Fibroblast of peridontal ligament (primary cell): ENCODE measurements around the gene C1QL2.

Experiments
- DNase-seq: peaks from one replicate; pipeline ENCODE4 v3.0.0-alpha.2; 2010; ENCODE audit errors: extremely low read depth

C1QL2 gene

GRCh38 chr2:119158563-119159347, at the start of gene C1QL2:
TSS of gene C1QL2 (minus strand) at chr2:119158751. CDS start at chr2:119158269, 482 bp downstream.
- no peak for DNase-seq

- DNase-seq = no peak
Measured at GRCh38 chr2:119207447-119207846, 48.9 kb upstream of the C1QL2 start.

DNA sequence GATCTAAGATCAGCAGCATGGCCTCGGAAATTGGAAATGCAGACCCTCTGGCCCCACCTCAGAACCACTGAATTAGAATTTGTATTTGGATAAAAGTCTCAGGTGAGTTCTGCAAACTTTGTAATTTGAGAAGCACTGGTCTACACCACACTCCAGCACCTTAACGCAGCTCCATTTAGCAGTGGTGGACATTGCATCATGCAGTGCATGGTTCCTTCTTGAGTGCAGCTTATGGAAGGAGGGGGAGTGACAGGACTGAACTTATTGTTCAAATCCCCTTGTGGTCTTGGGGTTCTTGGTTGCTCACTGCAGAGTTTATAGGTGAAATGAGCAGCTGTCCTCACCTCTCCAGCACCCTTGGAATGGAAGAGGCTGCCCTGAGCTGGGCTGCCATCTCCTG, 47.6 kb upstream of the C1QL2 start:
- no peak for DNase-seq

DNA sequence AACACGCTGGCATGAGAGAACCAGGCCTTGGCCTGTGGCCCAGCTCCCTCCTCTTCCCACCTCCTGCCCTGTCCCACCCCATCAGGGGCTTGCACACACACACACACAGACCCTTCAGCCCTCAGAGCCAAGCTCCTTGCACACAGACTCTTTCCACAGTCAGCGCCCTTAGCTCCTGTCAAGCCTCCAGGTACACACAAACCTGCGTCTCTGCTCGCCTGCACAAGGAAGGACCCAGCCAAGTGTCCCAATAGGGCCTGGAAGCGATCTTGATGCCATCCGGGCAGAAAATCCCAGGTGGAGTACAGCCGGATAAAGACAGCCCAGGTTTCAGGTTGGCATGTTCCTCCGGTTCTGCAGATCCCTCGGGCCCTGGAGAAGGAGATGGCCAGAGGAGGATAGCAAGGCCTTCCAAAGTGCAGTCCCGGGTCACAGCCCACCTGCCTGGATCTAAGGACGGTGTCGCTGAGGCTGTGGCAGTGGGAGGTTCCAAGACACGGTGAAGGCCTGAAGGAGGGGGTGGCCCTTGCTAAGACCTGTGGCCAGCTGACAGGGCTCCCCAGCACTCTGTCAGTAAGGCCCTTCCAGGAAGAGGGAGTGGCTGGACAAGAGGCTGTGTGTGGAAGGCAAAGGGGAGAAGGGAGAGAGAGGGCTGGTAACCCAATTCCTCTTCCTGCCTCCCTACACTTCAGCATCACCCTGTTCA, 46.6 kb upstream of the C1QL2 start:
- no peak for DNase-seq

- DNase-seq = no peak
Measured at GRCh38 chr2:119204525-119204924, 46.0 kb upstream of the C1QL2 start.

DNA sequence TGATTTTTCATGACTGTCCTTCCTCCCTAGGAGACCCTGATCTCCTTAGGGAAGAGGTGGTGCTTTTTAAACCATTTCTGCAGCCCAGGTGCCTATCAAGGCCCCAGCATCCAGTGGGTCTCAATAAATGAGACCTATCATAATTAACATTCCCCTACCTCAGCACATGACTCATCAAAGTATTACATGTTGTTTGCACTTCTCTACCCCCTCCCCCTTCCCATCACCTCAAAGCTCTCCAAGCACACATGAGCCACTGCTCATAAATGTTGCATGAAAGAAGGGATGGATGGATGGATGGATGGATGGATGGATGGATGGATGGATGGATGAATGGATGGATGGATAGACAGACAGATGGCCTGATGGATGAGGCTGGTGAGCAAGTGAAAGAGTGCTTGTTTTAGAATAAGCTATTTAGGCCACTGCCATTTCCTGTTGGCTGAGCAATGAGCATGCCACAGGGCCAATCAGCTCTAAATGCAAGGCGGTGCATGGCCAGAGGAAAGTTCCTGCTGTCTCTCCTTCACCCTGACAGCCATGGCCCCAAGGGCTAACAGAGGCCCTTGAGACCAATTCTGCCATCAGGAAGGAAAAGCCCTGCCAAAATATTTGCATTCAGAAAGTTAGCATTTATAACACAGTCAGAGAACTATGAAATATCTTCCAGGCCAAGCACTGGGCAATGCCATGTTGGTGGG, 44.2 kb upstream of the C1QL2 start:
- no peak for DNase-seq

- DNase-seq = no peak
Measured at GRCh38 chr2:119201815-119202214, 43.3 kb upstream of the C1QL2 start.

- DNase-seq = no peak
Measured at GRCh38 chr2:119198240-119198840, 39.8 kb upstream of the C1QL2 start.

DNA sequence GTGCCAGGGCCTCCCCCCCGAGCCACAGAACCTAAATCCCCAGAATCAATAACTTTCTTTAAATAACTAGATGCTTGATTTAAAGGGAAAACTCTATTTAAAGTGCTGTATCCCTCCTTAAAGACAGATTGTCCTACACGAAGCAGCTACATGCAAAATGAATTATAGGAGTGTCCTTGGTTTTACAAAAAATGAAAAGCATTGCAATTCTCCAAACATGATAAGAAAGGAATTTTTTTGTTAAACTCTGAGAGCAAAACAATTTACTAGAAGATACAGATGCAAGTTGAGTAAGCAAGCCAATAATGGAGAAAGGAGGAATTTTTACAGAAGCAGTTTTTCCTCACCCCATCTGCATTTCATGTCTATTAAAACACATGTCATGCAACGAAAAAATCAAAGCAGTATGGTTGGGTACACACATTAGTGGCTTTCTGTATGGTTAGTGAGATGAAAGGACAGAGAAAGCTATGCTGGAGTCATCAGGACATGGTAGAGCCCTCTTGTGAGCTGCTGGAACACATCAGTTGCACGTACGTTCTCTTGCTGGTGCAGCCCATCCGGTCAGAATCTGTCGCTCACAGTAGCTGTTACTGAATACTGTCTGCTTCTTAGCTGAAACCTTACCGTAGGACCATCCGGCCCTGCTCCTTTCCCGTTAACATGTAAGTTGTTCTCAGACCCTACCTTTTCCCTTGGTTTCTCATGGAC, 39.1 kb upstream of the C1QL2 start:
- no peak for DNase-seq

GRCh38 chr2:119197126-119197405, 38.5 kb upstream of the C1QL2 start:
- DNase-seq = no peak

- no peak for DNase-seq
Measured at GRCh38 chr2:119196301-119197125, 38.0 kb upstream of the C1QL2 start.

- no peak for DNase-seq
Measured at GRCh38 chr2:119195887-119196286, 37.3 kb upstream of the C1QL2 start.

- DNase-seq = no peak
Measured at GRCh38 chr2:119195001-119195400, 36.5 kb upstream of the C1QL2 start.

DNA sequence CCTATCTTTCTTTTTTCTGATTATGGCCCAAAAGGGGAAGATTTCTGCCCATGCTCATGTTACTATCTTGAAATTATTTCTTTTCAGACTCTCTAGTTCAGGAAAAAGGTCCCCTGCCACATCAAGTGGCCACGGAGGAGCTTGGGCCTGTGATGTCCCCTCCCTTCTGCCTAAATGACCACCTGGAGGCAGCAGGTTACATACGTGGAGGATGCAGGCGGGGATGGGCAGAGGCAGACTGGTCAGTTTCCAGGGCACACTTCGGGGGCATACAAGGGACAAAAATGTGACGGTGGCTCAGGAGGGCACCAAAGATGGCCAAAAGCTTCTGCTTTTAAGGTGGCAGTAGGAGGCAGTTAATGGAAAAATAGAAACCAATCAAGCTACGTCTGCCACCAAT, 34.3 kb upstream of the C1QL2 start:
- DNase-seq = no peak

GRCh38 chr2:119190321-119191111, 32.0 kb upstream of the C1QL2 start:
- no peak for DNase-seq

DNA sequence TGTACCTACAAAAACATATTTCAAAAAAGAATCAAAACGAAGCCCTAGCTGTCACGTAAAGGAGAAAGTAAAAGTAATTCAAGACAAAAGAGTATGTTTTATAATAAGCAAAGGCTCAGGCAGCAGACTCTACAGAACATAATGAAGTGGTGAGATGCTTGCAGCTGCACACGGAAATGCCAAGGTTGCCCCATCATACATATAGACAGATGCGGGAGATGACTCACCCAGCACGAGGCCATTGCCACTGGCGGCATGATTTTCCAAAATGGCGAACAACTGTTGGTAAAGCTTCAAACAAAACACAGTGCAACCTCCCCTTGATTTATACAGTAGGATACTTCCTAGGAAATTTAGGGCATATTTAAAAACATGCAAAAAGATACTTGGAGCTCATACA, 26.0 kb upstream of the C1QL2 start:
- DNase-seq = no peak

- no peak for DNase-seq
Measured at GRCh38 chr2:119181791-119182445, 23.4 kb upstream of the C1QL2 start.

DNA sequence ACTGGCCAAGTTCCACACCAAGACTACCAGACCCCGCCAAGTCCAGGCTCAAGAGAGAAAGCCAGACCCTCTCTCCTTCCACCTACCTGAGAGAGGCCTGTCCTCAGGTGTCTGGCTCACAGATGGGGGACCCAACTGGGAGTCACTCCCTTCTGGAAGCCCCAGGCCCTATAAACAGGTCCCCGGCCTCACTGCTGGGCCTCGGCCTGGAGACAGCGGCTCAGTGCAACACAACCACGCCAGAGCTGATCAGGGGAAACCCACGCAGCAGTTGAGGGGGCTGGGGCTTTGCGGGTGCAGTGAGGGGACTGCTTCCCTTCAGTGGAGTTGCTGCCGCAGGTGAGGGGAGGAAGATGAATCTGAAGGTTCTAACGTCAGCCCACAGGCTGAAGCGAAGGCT, 22.8 kb upstream of the C1QL2 start:
- no peak for DNase-seq

- DNase-seq = no peak
Measured at GRCh38 chr2:119180892-119181291, 22.3 kb upstream of the C1QL2 start.

DNA sequence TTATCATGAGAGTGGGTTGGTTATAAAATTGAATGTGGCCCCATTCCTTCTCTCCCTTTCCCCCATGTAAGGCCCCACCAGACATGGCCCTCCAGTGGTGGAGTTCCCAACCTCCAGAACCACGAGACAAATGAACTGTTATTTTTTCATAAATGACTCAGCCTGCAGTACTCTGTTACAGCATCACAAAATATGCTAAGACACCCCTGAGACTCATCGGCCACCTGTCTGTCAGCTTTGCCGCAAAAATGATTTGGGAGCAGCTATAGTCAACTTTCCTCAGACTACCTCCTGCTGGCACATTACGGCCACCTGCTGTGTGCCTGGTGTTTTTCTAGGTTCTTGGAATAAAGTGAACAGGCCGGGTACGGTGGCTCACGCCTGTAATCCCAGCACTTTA, 21.4 kb upstream of the C1QL2 start:
- no peak for DNase-seq
